Nephron (organoid): Measurements from ENCODE around the gene FKBP9.

Experiments used
- H3K27ac Mint-ChIP-seq, 3 experiments: 2 replicates each; pipeline ENCODE4 v1.8.0; 2020; ENCODE audit warnings: mixed read lengths in 3 of 3, mild to moderate bottlenecking in 2 of 3, moderate library complexity in 1 of 3
- H3K27me3 Mint-ChIP-seq: 2 replicates; pipeline ENCODE4 v1.8.0; 2021; ENCODE audit warnings: low read depth, mild to moderate bottlenecking, moderate library complexity, mixed read lengths
- H3K36me3 Mint-ChIP-seq: 2 replicates; pipeline ENCODE4 v1.8.0; 2020; ENCODE audit warnings: low read depth, mixed read lengths
- H3K4me1 Mint-ChIP-seq: 2 replicates; pipeline ENCODE4 v1.8.0; 2020; ENCODE audit warnings: mixed read lengths
- H3K4me3 Mint-ChIP-seq, 3 experiments: 2 replicates each; pipeline ENCODE4 v1.8.0; 2020; ENCODE audit warnings: mild to moderate bottlenecking in 3 of 3, mixed read lengths in 3 of 3, moderate library complexity in 2 of 3
- H3K9me3 Mint-ChIP-seq: 2 replicates; pipeline ENCODE4 v1.8.0; 2020; ENCODE audit warnings: mixed read lengths
- CTCF ChIP-seq, 3 experiments: fragments of 200-600 bp; sonication (generic); IDR thresholded peaks; one replicate each; pipeline ENCODE4 v1.5.0; 2021; ENCODE audit warnings: antibody characterized with exemption in 3 of 3; ENCODE audit not compliant: unreplicated experiment in 3 of 3

The FKBP9 gene

GRCh38 chr7:33009734-33010133 lies 52.5 kb downstream of the FKBP9 start:
- Mint-ChIP-seq H3K4me3 (no peak overlapping the region), H3K9me3 (no peaks in the 10 kb centered on the region), H3K27ac (no peak overlapping the region), H3K27me3 (no peaks in the 10 kb centered on the region), H3K36me3 (peaks cover 53% of the 10 kb centered on the region), H3K4me1 (no peaks in the 10 kb centered on the region)
- TF ChIP-seq CTCF (IDR thresholded peaks at IDR 0.05; ENCODE audit: unreplicated experiment in 3 of 3) = no peak

GRCh38 chr7:33012364-33012763 lies 55.1 kb downstream of the FKBP9 start:
- Mint-ChIP-seq H3K36me3 (peaks cover 60% of the 10 kb centered on the region), H3K4me1 (no peaks in the 10 kb centered on the region), H3K27me3 (no peaks in the 10 kb centered on the region), H3K9me3 (no peaks in the 10 kb centered on the region), H3K4me3 (no peak overlapping the region), H3K27ac (no peak overlapping the region)
- no peak for TF ChIP-seq CTCF (IDR thresholded peaks at IDR 0.05; ENCODE audit: unreplicated experiment in 3 of 3)

DNA sequence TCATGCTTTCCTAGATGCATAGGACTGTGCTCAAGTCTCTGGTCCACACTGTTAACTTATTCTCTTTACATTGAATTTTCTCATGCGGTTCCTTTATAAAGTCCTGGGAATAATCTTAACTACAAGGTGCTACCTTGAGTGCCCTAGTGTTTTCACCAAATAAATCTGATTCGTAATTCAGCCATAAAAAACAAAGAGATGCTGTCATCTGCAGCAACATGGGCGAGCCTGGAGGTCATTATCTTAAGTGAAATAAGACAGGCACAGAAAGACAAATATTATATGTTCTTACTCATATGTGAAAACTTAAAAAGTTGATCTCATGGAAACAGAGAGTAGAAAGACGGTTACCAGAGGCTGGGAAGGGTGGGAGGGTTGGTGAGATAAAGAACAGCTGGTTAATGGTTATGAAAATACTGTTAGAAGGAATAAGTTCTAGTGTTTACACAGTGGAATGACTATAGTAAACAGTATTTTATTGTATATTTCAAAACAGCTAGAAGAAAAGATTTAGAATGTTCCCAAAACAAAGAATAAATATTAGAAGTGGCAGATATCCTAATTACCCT lies 67.0 kb downstream of the FKBP9 start:
- Mint-ChIP-seq H3K9me3 (no peaks in the 10 kb centered on the region), H3K4me1 (no peaks in the 10 kb centered on the region), H3K27me3 (no peaks in the 10 kb centered on the region), H3K36me3 (peaks cover 36% of the 10 kb centered on the region), H3K4me3 (no peak overlapping the region), H3K27ac (no peak overlapping the region)
- no peak for TF ChIP-seq CTCF (IDR thresholded peaks at IDR 0.05; ENCODE audit: unreplicated experiment in 3 of 3)

- H3K4me1 Mint-ChIP-seq = peaks cover 23% of the 10 kb centered on the region
- TF ChIP-seq CTCF (IDR thresholded peaks at IDR 0.05; ENCODE audit: unreplicated experiment in 3 of 3) = no peak
These were observed 78.5 kb downstream of the FKBP9 start for GRCh38 chr7:33035776-33036175.

GRCh38 chr7:33038639-33039038 lies 81.4 kb downstream of the FKBP9 start:
- Mint-ChIP-seq H3K9me3 (no peaks in the 10 kb centered on the region), H3K27me3 (no peaks in the 10 kb centered on the region), H3K4me1 (peaks cover 37% of the 10 kb centered on the region), H3K4me3 (peak overlapping the region in 1 of 3 experiments; percentile 80), H3K27ac (peak overlapping the region in 2 of 3 experiments; percentile 29 to 87), H3K36me3 (peaks cover 8% of the 10 kb centered on the region)
- TF ChIP-seq CTCF (IDR thresholded peaks at IDR 0.05; ENCODE audit: unreplicated experiment in 3 of 3) = no peak

More at GRCh38 chr7:33035776-33036175, 78.5 kb downstream of the FKBP9 start:
- H3K9me3 Mint-ChIP-seq = no peaks in the 10 kb centered on the region
- H3K27ac Mint-ChIP-seq = no peak overlapping the region
- no peak overlapping the region for H3K4me3 Mint-ChIP-seq
- H3K36me3 Mint-ChIP-seq = peaks cover 14% of the 10 kb centered on the region
- H3K27me3 Mint-ChIP-seq = no peaks in the 10 kb centered on the region

GRCh38 chr7:33039257-33039902 lies 82.1 kb downstream of the FKBP9 start:
- peaks cover 8% of the 10 kb centered on the region for H3K36me3 Mint-ChIP-seq
- TF ChIP-seq CTCF (IDR thresholded peaks at IDR 0.05; ENCODE audit: unreplicated experiment in 3 of 3) = no peak
- H3K27ac Mint-ChIP-seq = peak overlapping the region; percentile 37 to 87 (median 68)
- no peaks in the 10 kb centered on the region for H3K9me3 Mint-ChIP-seq
- H3K4me3 Mint-ChIP-seq = peak overlapping the region in 2 of 3 experiments; percentile 75 to 80
- peaks cover 42% of the 10 kb centered on the region for H3K4me1 Mint-ChIP-seq
- no peaks in the 10 kb centered on the region for H3K27me3 Mint-ChIP-seq
